K562 (cell line): ENCODE measurements around the gene LIX1L. TPM values are rescaled to one million over a fixed set of nuclear protein-coding genes. Genes with fewer than 3 reads are reported as not detected.

Experiments used
- BDP1 ChIP-seq: IDR thresholded peaks from 3 replicates; pipeline ENCODE4 v1.6.1; 2011; ENCODE audit not compliant: insufficient read length, insufficient read depth
- CEBPG ChIP-seq, 3 experiments: fragments of 200-800 bp in 1 of 3; sonication (Bioruptor generic) in 1 of 3; sonication (generic) in 1 of 3; formaldehyde crosslinking in 1 of 3; IDR thresholded peaks in 2 of 3; conservative IDR thresholded peaks in 1 of 3; 2 replicates each; pipeline versions ENCODE4 v1.6.1 to v1.8.0; 2016 to 2022; ENCODE audit warnings: missing compliant biosample characterization in 2 of 3, missing genetic modification characterization in 2 of 3, mild to moderate bottlenecking in 1 of 3, missing genetic modification reagents in 1 of 3
- FUS ChIP-seq: fragments of 200-400 bp; formaldehyde crosslinking; optimal IDR thresholded peaks from 2 replicates; pipeline ENCODE3; 2017; ENCODE audit warnings: low read depth, low read length
- HEY1 ChIP-seq: fragments of 250-450 bp; sonication (Bioruptor Pico); IDR thresholded peaks from 2 replicates; pipeline ENCODE4 v1.5.0; 2020; ENCODE audit warnings: mild to moderate bottlenecking, moderate library complexity, borderline replicate concordance
- MLLT1 ChIP-seq, 2 experiments: fragments of 450-650 bp; IDR thresholded peaks; 2 replicates each; pipeline ENCODE4 v1.6.1; 2016
- PYGO2 ChIP-seq: fragments of 450-650 bp; IDR thresholded peaks from 2 replicates; pipeline ENCODE4 v1.6.1; 2016; ENCODE audit warnings: mild to moderate bottlenecking, missing genetic modification characterization, moderate library complexity, missing compliant biosample characterization
- RNF219 ChIP-seq: fragments of 250-450 bp; sonication (Bioruptor Pico); IDR thresholded peaks from 2 replicates; pipeline ENCODE4 v1.5.0; 2022; ENCODE audit warnings: mild to moderate bottlenecking
- SFPQ ChIP-seq: fragments of 200-400 bp; formaldehyde crosslinking; IDR thresholded peaks from 2 replicates; pipeline ENCODE4 v1.6.1; 2017; ENCODE audit warnings: mild to moderate bottlenecking, low read depth, low read length, moderate library complexity
- TARDBP ChIP-seq: fragments of 450-650 bp; IDR thresholded peaks from 2 replicates; pipeline ENCODE4 v1.6.1; 2016
- UBTF ChIP-seq, 2 experiments: IDR thresholded peaks; 2 replicates each; pipeline ENCODE4 v1.6.1; 2012; ENCODE audit warnings: improper control_type of control experiment in 2 of 2, low read depth in 2 of 2, low read length in 2 of 2, borderline replicate concordance in 1 of 2
- YY1 ChIP-seq, 3 experiments: IDR thresholded peaks; 2 replicates each; pipeline ENCODE4 v1.6.1; 2011; ENCODE audit warnings: low read length in 2 of 3, mild to moderate bottlenecking in 2 of 3, moderate library complexity in 2 of 3, borderline replicate concordance in 1 of 3, control low read depth in 1 of 3, low read depth in 1 of 3; ENCODE audit not compliant: insufficient read depth in 3 of 3, insufficient replicate concordance in 2 of 3, control insufficient read depth in 1 of 3, insufficient read length in 1 of 3; ENCODE audit errors: extremely low read depth in 1 of 3
- ZBTB43 ChIP-seq: sonication (generic); formaldehyde crosslinking; IDR thresholded peaks from 2 replicates; pipeline ENCODE4 v1.8.0; 2023; ENCODE audit warnings: mild to moderate bottlenecking, missing genetic modification reagents
- ZNF280A ChIP-seq: fragments of 450-650 bp; IDR thresholded peaks from 2 replicates; pipeline ENCODE4 v1.6.1; 2018; ENCODE audit warnings: mild to moderate bottlenecking, low read depth; ENCODE audit not compliant: partially characterized antibody
- polyA plus RNA-seq, 8 experiments: library from polyadenylated mRNA; depleted of rRNA in 4 of 8; stranded (reverse) in 5 of 8; unstranded in 3 of 8; fragments of >200 nt; fragmentation: Nextera tagmentation in 2 of 8; fragmentation: Illumina TruSeq in 1 of 8; extraction: Ambion mirVana in 2 of 8; extraction: Trizol in 1 of 8; gene quantifications; 2 replicates each; pipeline versions ENCODE4 v1.2.1 to v1.2.3, GENCODE V29; 2011 to 2014; ENCODE audit warnings: inconsistent platforms in 1 of 8, missing spikeins in 1 of 8
- total RNA-seq, 7 experiments: library from RNA; depleted of rRNA in 6 of 7; stranded (reverse); fragments of >200 nt in 6 of 7; fragmentation: Illumina TruSeq in 2 of 7; extraction: Trizol in 2 of 7; gene quantifications; 2 replicates each; pipeline versions ENCODE4 v1.2.1 to v1.2.3, GENCODE V29; 2011 to 2021; ENCODE audit warnings: low replicate concordance in 1 of 7

The LIX1L gene
- total and polyA plus RNA-seq, 9 of the 15 experiments (the other 6 are each of a cell fraction or from before 2014, with no cell fraction given) = 4.6 to 26.5 (median 12.5) TPM

- TF ChIP-seq BDP1 (no peak), FUS (no peak), YY1 (IDR thresholded peaks at IDR 0.05; ENCODE audit: borderline replicate concordance in 1 of 3, control insufficient read depth in 1 of 3, extremely low read depth in 1 of 3, insufficient read depth in 3 of 3, insufficient read length in 1 of 3, insufficient replicate concordance in 2 of 3, low read depth in 1 of 3, low read length in 2 of 3) (peak; percentile 21 to 89 (median 83)), TARDBP (peak; percentile 49), HEY1 (CRISPR knock-in tag) (peak; percentile 38; the same call in 1 of the 2 replicates), RNF219 (CRISPR knock-in tag) (no peak), SFPQ (no peak), PYGO2 (no peak), ZBTB43 (no peak), CEBPG (CRISPR knock-in tag; IDR thresholded peaks at IDR 0.05) (peak; percentile 35; the same call in 1 of the 2 replicates), CEBPG (tag; conservative IDR thresholded peaks at IDR 0.05 in 1 of 2, IDR thresholded peaks at IDR 0.05 in 1 of 2) (no peak), UBTF (IDR thresholded peaks at IDR 0.05; ENCODE audit: borderline replicate concordance in 1 of 2, low read depth in 2 of 2, low read length in 2 of 2) (peak in 1 of 2 experiments; percentile 68; a peak in 2 of 4 replicates), ZNF280A (no peak), MLLT1 (IDR thresholded peaks at IDR 0.05) (peak; percentile 66 to 96)
These were observed 38.7 kb upstream of the LIX1L start, which contains the start of gene TXNIP (continued) for GRCh38 chr1:145996433-145997015.
